ENCODE measurements around the gene CYS1. TPM values are rescaled to one million over a fixed set of nuclear protein-coding genes. Genes with fewer than 3 reads are reported as not detected.

CYS1 gene
- total and polyA plus RNA-seq, 2 of the 13 experiments (the other 11 are each of a cell fraction or from before 2014, with no cell fraction given), result 0.04 TPM; not detected in 1

- Histone ChIP-seq H3K4me2 (ENCODE audit: low read depth, low read length) (no peak overlapping the region), H3K9ac (ENCODE audit: insufficient read depth, low read depth, low read length) (no peak overlapping the region), H3K27ac (ENCODE audit: extremely low read length, insufficient read depth, low read length) (no peak overlapping the region), H3K79me2 (ENCODE audit: insufficient read depth, low read length) (peaks cover 32% of the 10 kb centered on the region), H4K20me1 (ENCODE audit: insufficient read depth, low read length) (no peaks in the 10 kb centered on the region), H3K36me3 (replicated peaks in 1 of 2; ENCODE audit: control insufficient read depth in 1 of 2, insufficient read depth in 2 of 2, low read length in 2 of 2) (peaks cover 19 to 48% of the 10 kb centered on the region in 2 experiments), H3K4me3 (replicated peaks in 1 of 3; ENCODE audit: insufficient read depth in 1 of 3, low read depth in 2 of 3, low read length in 3 of 3) (no peak overlapping the region), H3K9me3 (ENCODE audit: low read length) (no peaks in the 10 kb centered on the region), H3K4me1 (ENCODE audit: insufficient read depth, low read length) (peaks cover 65% of the 10 kb centered on the region), H3K27me3 (ENCODE audit: control insufficient read depth in 1 of 2, insufficient read depth in 2 of 2, low read length in 2 of 2) (no peaks in the 10 kb centered on the region), H2AFZ (ENCODE audit: low read length) (no peak overlapping the region)
- DNase-seq (ENCODE audit: low spot score) (no peak), ATAC-seq (no peak), FAIRE-seq (no peak)
- TF ChIP-seq BRD4 (CRISPR knock-in tag; IDR thresholded peaks at IDR 0.05) (no peak), CHD4 (IDR thresholded peaks at IDR 0.05; ENCODE audit: borderline replicate concordance, low read length) (no peak), KLF16 (CRISPR knock-in tag; IDR thresholded peaks at IDR 0.05) (no peak), ZNF597 (CRISPR knock-in tag; IDR thresholded peaks at IDR 0.05) (no peak), NCOA5 (CRISPR knock-in tag; IDR thresholded peaks at IDR 0.05) (no peak), MNT (IDR thresholded peaks at IDR 0.05) (no peak), ZNF354B (CRISPR knock-in tag; IDR thresholded peaks at IDR 0.05) (no peak), NFIB (CRISPR knock-in tag; IDR thresholded peaks at IDR 0.05; ENCODE audit: borderline replicate concordance) (no peak), ZMAT3 (CRISPR knock-in tag; conservative IDR thresholded peaks at IDR 0.05) (no peak), GATAD2A (CRISPR knock-in tag; IDR thresholded peaks at IDR 0.05) (no peak), CCAR2 (optimal IDR thresholded peaks at IDR 0.05; ENCODE audit: low read depth, low read length) (no peak), EEA1 (CRISPR knock-in tag; IDR thresholded peaks at IDR 0.05; ENCODE audit: borderline replicate concordance) (no peak), ZNF891 (CRISPR knock-in tag; IDR thresholded peaks at IDR 0.05) (no peak), PATZ1 (CRISPR knock-in tag; IDR thresholded peaks at IDR 0.05) (no peak), FOSL2 (CRISPR knock-in tag; IDR thresholded peaks at IDR 0.05) (no peak), NR2F6 (IDR thresholded peaks at IDR 0.05) (no peak), NR2F6 (CRISPR knock-in tag; IDR thresholded peaks at IDR 0.05) (no peak), BCLAF1 (IDR thresholded peaks at IDR 0.05) (no peak)
- in situ Hi-C loops (cut with HindIII; ENCODE audit: extremely low pct_ligation_motif_present, low pct_unique_long_range_greater_than_20kb), result no loop called here
- WGBS (ENCODE audit: low lambda C conversion rate), result 88% methylated on average over 5 of the region's 5 CpGs
- BruUV-seq (replicated peaks), result no TSS peak
- ChIA-PET POLR2A (no interaction called here), CTCF (ENCODE audit: low intra/inter-chr PET ratio, low total read pairs) (no interaction called here)
- intact Hi-C loops (cut with micrococcal nuclease; ENCODE audit: unreplicated experiment), result loop anchor here (10.0 kb wide), 2 partner anchors 148 to 278 kb away; no protein-coding TSS in a partner anchor
These were observed 46.4 kb upstream of the CYS1 start for GRCh38 chr2:10126632-10127026.

All from HepG2 (cell line).